NB4 (cell line): ENCODE measurements around the gene ABLIM2.

Source experiments
- MYC ChIP-seq: IDR thresholded peaks from 2 replicates; pipeline ENCODE4 v1.6.1; 2011; ENCODE audit warnings: low read depth, low read length
- POLR2A ChIP-seq: IDR thresholded peaks from 2 replicates; pipeline ENCODE4 v1.6.1; 2011; ENCODE audit warnings: mild to moderate bottlenecking; ENCODE audit not compliant: insufficient read length; ENCODE audit errors: extremely low read depth
- TF ChIP-seq, protein P1 (sequence below): IDR thresholded peaks from one replicate; pipeline ENCODE4 v1.5.1; 2012; ENCODE audit warnings: low read depth, low read length
- TF ChIP-seq, protein P2 (sequence below): IDR thresholded peaks from 2 replicates; pipeline ENCODE4 v1.6.1; 2011; ENCODE audit warnings: low read depth, low read length

DNA sequence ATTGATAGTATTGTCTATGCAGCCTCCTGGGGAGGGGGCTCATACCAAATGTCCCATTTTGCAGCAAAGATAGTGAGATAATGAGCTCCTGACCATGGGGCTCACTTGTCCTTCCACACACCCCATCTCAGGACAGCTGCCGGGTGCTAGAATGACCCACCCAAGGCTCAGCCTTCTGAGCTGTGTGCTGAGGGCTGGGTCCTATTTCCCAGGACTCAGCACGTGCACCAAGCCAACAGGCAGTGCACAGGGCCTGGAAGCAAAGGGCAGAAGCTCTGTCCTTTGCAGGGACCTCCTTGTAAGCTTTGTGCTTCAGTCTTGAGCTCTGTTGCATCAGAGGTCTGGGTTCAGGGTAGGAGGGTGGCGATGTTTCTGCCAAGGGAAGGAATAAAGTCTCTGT, 11.2 kb upstream of the ABLIM2 start:
- TF ChIP-seq MYC (no peak), POLR2A (no peak)
- TF ChIP-seq, protein P1, sequence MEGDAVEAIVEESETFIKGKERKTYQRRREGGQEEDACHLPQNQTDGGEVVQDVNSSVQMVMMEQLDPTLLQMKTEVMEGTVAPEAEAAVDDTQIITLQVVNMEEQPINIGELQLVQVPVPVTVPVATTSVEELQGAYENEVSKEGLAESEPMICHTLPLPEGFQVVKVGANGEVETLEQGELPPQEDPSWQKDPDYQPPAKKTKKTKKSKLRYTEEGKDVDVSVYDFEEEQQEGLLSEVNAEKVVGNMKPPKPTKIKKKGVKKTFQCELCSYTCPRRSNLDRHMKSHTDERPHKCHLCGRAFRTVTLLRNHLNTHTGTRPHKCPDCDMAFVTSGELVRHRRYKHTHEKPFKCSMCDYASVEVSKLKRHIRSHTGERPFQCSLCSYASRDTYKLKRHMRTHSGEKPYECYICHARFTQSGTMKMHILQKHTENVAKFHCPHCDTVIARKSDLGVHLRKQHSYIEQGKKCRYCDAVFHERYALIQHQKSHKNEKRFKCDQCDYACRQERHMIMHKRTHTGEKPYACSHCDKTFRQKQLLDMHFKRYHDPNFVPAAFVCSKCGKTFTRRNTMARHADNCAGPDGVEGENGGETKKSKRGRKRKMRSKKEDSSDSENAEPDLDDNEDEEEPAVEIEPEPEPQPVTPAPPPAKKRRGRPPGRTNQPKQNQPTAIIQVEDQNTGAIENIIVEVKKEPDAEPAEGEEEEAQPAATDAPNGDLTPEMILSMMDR, result no peak
- TF ChIP-seq, protein P2, sequence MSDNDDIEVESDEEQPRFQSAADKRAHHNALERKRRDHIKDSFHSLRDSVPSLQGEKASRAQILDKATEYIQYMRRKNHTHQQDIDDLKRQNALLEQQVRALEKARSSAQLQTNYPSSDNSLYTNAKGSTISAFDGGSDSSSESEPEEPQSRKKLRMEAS, result no peak
